ENCODE results near the gene SCLT1.

Gene SCLT1

DNA sequence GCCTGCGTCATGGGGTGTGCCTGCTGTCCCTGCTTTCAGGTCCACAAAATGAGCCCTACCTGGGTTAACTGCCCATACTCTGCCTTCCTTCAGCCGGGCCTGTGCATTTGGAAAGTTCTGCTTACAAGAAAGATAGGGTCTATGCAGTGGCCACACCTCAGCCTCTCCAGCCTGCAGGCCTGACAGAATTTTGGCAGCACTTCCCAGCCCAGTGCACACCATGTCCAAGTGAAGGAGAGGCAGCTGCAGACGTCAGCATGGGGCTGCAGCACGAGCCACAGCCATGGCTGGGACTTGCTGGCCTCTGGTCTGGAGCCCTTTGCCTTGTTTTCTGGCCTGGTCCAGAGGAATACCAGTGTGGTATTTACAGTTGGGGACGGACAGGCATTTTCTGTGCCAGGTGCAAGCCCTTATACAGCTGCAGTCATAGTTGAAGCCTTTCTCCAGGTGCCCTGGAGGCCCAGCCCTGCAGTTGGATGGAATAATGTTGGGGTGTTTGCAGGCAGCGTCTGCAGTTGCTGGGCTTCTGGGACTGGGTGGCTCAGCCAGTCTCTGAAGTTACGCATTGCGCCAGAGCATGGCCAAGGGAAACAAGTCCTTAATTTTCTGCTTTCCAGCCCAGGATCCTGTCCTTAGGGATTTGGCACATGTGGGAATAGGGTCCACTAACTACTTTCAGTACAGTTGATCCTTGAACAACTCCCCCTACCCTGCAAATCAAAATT lies 257.7 kb downstream of the SCLT1 start:
- DNase-seq = no peak

All from DMS153 (cell line).